GM23248 (cell line): Measurements from ENCODE around the gene ZDHHC22.

ENCODE experiments used
- EZH2 ChIP-seq: fragments of 200-600 bp; sonication (generic); IDR thresholded peaks from 2 replicates; pipeline ENCODE4 v1.6.1; 2018; ENCODE audit warnings: antibody characterized with exemption, mild to moderate bottlenecking; ENCODE audit not compliant: insufficient read depth, poor library complexity, severe bottlenecking
- EZH2phosphoT487 ChIP-seq: fragments of 200-600 bp; sonication (generic); IDR thresholded peaks from 2 replicates; pipeline ENCODE4 v1.6.1; 2018; ENCODE audit warnings: antibody characterized with exemption, moderate library complexity, mild to moderate bottlenecking, low read depth; ENCODE audit not compliant: insufficient read depth

DNA sequence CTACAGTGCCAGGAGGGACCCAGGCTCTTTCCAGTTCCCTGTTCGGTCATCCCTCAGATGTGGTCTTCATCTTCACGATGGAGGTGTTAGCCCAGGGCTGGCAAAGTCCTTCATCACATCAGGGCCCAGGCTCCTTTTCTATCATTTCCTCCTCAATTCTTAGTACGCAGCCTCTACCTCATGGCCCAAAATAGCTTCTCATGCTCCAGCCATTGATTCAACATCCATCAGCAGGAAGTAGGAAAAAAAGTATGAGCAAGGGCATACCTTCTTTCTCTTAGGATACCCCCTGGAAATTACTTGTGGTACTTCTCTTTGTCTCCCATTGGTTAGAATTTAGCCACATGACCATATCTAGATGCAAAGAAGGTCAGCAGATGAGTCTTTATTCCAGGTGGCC is 12.2 kb upstream of the ZDHHC22 start:
- TF ChIP-seq EZH2 (no peak), EZH2phosphoT487 (no peak)
